Neuronal stem cell (in vitro differentiated cells): ENCODE measurements around the gene RAB24.

Source experiments
- DNase-seq: peaks from one replicate; pipeline ENCODE4 v3.0.0-alpha.2; 2013; ENCODE audit warnings: low spot score
- H2AFZ ChIP-seq: one replicate; pipeline ENCODE4 v1.6.1; 2013; ENCODE audit warnings: mild to moderate bottlenecking, low read length, inconsistent platforms
- H2AK5ac ChIP-seq: 2 replicates; pipeline ENCODE4 v1.6.1; 2013; ENCODE audit warnings: low read depth, mild to moderate bottlenecking, inconsistent platforms, low read length, moderate library complexity, mixed read lengths
- H2BK120ac ChIP-seq: 2 replicates; pipeline ENCODE4 v1.6.1; 2013; ENCODE audit warnings: low read depth, mild to moderate bottlenecking, inconsistent platforms, low read length, moderate library complexity, mixed read lengths
- H2BK12ac ChIP-seq: one replicate; pipeline ENCODE4 v1.6.1; 2013; ENCODE audit warnings: low read length, inconsistent platforms
- H2BK15ac ChIP-seq: 2 replicates; pipeline ENCODE4 v1.6.1; 2013; ENCODE audit warnings: mild to moderate bottlenecking, low read length, inconsistent platforms, mixed read lengths
- H2BK5ac ChIP-seq: one replicate; pipeline ENCODE4 v1.6.1; 2013; ENCODE audit warnings: inconsistent platforms, mild to moderate bottlenecking, low read length, moderate library complexity
- H3K14ac ChIP-seq: one replicate; pipeline ENCODE4 v1.6.1; 2013; ENCODE audit warnings: low read length, inconsistent platforms
- H3K18ac ChIP-seq: 2 replicates; pipeline ENCODE4 v1.6.1; 2013; ENCODE audit warnings: low read length, inconsistent platforms
- H3K23ac ChIP-seq: 2 replicates; pipeline ENCODE4 v1.6.1; 2013; ENCODE audit warnings: low read depth, mild to moderate bottlenecking, mixed read lengths, low read length, inconsistent platforms; ENCODE audit not compliant: poor library complexity
- H3K27ac ChIP-seq: replicated peaks from 3 replicates; pipeline ENCODE4 v1.5.1; 2013; ENCODE audit warnings: low read length, inconsistent platforms
- H3K27me3 ChIP-seq, 3 experiments: 2 replicates each; pipeline ENCODE4 v1.6.1; 2013; ENCODE audit warnings: low read length in 3 of 3, mild to moderate bottlenecking in 2 of 3, inconsistent platforms in 1 of 3, low read depth in 1 of 3, mixed read lengths in 1 of 3, moderate library complexity in 1 of 3; ENCODE audit not compliant: control insufficient read depth in 3 of 3, insufficient read depth in 3 of 3
- H3K36me3 ChIP-seq, 2 donors: replicated peaks in 1 of 2; 2 replicates each; pipeline ENCODE4 v1.6.1; 2013; ENCODE audit warnings: low read length in 2 of 2; ENCODE audit not compliant: control insufficient read depth in 2 of 2, insufficient read depth in 2 of 2
- H3K4ac ChIP-seq: 2 replicates; pipeline ENCODE4 v1.6.1; 2013; ENCODE audit warnings: inconsistent platforms, mild to moderate bottlenecking, low read length, moderate library complexity
- H3K4me1 ChIP-seq, 2 donors: 1 replicate in 1 of 2; 2 replicates in 1 of 2; pipeline ENCODE4 v1.6.1; 2013; ENCODE audit warnings: low read length in 2 of 2, low read depth in 1 of 2; ENCODE audit not compliant: control insufficient read depth in 2 of 2, insufficient read depth in 1 of 2
- H3K4me2 ChIP-seq: one replicate; pipeline ENCODE4 v1.6.1; 2013; ENCODE audit warnings: mild to moderate bottlenecking, low read length, inconsistent platforms; ENCODE audit not compliant: insufficient read depth, poor library complexity, severe bottlenecking
- H3K4me3 ChIP-seq, 2 donors: 2 replicates each; pipeline ENCODE4 v1.5.1; 2013; ENCODE audit warnings: low read length in 2 of 2, mild to moderate bottlenecking in 2 of 2, inconsistent platforms in 1 of 2, moderate library complexity in 1 of 2
- H3K79me1 ChIP-seq: one replicate; pipeline ENCODE4 v1.6.1; 2013; ENCODE audit warnings: low read depth, mild to moderate bottlenecking, inconsistent platforms, low read length, moderate library complexity
- H3K9ac ChIP-seq: one replicate; pipeline ENCODE4 v1.6.1; 2013; ENCODE audit warnings: mild to moderate bottlenecking, low read depth, low read length, inconsistent platforms; ENCODE audit not compliant: poor library complexity
- H3K9me3 ChIP-seq, 2 donors: replicated peaks in 1 of 2; 2 replicates each; pipeline versions ENCODE3 to v1.6.1; 2013; ENCODE audit warnings: low read length in 2 of 2, mild to moderate bottlenecking in 2 of 2, inconsistent platforms in 1 of 2, low read depth in 1 of 2, mixed read lengths in 1 of 2, moderate library complexity in 1 of 2; ENCODE audit not compliant: control insufficient read depth in 2 of 2, insufficient read depth in 1 of 2
- H4K8ac ChIP-seq: one replicate; pipeline ENCODE4 v1.6.1; 2013; ENCODE audit warnings: low read depth, mild to moderate bottlenecking, inconsistent platforms, low read length, moderate library complexity
- H4K91ac ChIP-seq: one replicate; pipeline ENCODE4 v1.6.1; 2013; ENCODE audit warnings: low read length, low read depth, mild to moderate bottlenecking, inconsistent platforms; ENCODE audit not compliant: poor library complexity
- WGBS, 2 donors: extraction: QIAGEN DNeasy Blood & Tissue Kit; methylation state at CpG; one replicate each; pipeline ENCODE4 v1.1.7; 2013; ENCODE audit warnings: missing lambda C conversion rate in 2 of 2, mixed read lengths in 1 of 2; ENCODE audit not compliant: insufficient read length in 2 of 2, insufficient replicate concordance in 1 of 2; ENCODE audit errors: extremely low coverage in 2 of 2; 5-methylcytosine and 5-hydroxymethylcytosine counted together

The RAB24 gene

GRCh38 chr5:177314376-177315342, 11.1 kb upstream of the RAB24 start:
- H3K27me3 ChIP-seq: peaks cover 0 to 1% (median 0%) of the 10 kb centered on the region in 3 experiments
- peaks cover 0 to 7% of the 10 kb centered on the region in 2 donors for H3K36me3 ChIP-seq
- H3K79me1 ChIP-seq: peaks cover 4% of the 10 kb centered on the region
- H2BK5ac ChIP-seq: peak overlapping the region; percentile 71
- peak overlapping the region; percentile 87 for H2AK5ac ChIP-seq
- H3K27ac ChIP-seq: no peak overlapping the region
- peak overlapping the region; percentile 20 for H2BK15ac ChIP-seq
- no peak overlapping the region for H3K4me2 ChIP-seq
- no peak overlapping the region for H4K91ac ChIP-seq
- H3K18ac ChIP-seq: peak overlapping the region; percentile 19
- peak overlapping the region; percentile 9 for H3K9ac ChIP-seq
- H2BK120ac ChIP-seq: no peak overlapping the region
- H3K23ac ChIP-seq: peak overlapping the region; percentile 35
- WGBS, 2 donors: no CpG with 5 or more reads among the region's 18 CpGs
- no peak for DNase-seq
- peaks cover 0 to 3% of the 10 kb centered on the region in 2 donors for H3K9me3 ChIP-seq
- H3K4me1 ChIP-seq: peaks cover 12 to 16% of the 10 kb centered on the region in 2 donors
- H3K4me3 ChIP-seq: no peak overlapping the region
- no peak overlapping the region for H2AFZ ChIP-seq
- H3K4ac ChIP-seq: no peak overlapping the region
- H2BK12ac ChIP-seq: no peak overlapping the region
- no peak overlapping the region for H3K14ac ChIP-seq
- H4K8ac ChIP-seq: no peak overlapping the region

DNA sequence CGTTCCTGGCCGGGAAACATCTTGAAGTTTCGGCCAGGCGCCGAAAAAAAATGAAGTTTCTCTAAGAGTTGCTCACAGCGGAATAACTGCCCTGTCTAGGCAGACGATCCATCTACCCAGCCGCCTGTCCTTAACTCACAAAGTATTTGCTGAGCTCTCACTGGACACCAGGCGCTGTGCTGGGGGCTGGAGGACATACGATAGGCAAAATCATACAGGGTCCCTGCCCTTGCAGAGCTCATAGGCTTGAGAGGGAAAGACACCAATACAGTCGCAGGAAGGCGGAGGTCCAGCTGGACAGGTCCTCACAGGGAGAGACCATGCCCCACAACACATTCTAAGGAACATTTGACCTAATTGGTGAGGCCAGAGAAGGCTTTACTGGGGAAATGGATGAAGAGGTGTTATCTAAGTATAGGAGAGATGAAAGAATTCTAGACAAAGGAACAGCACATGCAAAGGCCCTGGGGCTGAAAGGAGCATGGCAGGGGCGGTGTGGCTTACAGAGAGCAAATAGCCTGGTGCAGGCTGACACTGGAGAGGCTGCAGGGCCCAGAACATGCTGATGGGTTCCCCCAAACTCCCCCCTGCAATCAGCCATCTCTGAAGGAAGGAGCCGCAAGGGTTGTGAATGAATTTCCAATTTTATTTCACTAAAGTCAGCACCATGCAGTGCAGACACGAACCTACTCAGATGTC, 10.2 kb upstream of the RAB24 start:
- H4K91ac ChIP-seq: no peak overlapping the region
- no CpG with 5 or more reads among the region's 15 CpGs for WGBS, 2 donors
- no peak overlapping the region for H3K14ac ChIP-seq
- no peak for DNase-seq
- no peak overlapping the region for H2AK5ac ChIP-seq
- H3K4me2 ChIP-seq: no peak overlapping the region
- H4K8ac ChIP-seq: no peak overlapping the region
- H3K23ac ChIP-seq: no peak overlapping the region
- peaks cover 12 to 16% of the 10 kb centered on the region in 2 donors for H3K4me1 ChIP-seq
- no peak overlapping the region for H2AFZ ChIP-seq
- no peak overlapping the region for H2BK15ac ChIP-seq
- peaks cover 4% of the 10 kb centered on the region for H3K79me1 ChIP-seq
- no peak overlapping the region for H3K27ac ChIP-seq
- no peaks in the 10 kb centered on the region for H3K9me3 ChIP-seq
- no peak overlapping the region for H2BK12ac ChIP-seq
- H3K18ac ChIP-seq: no peak overlapping the region
- no peak overlapping the region for H2BK5ac ChIP-seq
- peak overlapping the region in 1 of 2 donors; percentile 32 for H3K4me3 ChIP-seq
- H3K9ac ChIP-seq: peak overlapping the region; percentile 24
- H3K4ac ChIP-seq: no peak overlapping the region
- H3K27me3 ChIP-seq: peaks cover 0 to 1% (median 0%) of the 10 kb centered on the region in 3 experiments
- no peak overlapping the region for H2BK120ac ChIP-seq
- H3K36me3 ChIP-seq: peaks cover 0 to 16% of the 10 kb centered on the region in 2 donors

DNA sequence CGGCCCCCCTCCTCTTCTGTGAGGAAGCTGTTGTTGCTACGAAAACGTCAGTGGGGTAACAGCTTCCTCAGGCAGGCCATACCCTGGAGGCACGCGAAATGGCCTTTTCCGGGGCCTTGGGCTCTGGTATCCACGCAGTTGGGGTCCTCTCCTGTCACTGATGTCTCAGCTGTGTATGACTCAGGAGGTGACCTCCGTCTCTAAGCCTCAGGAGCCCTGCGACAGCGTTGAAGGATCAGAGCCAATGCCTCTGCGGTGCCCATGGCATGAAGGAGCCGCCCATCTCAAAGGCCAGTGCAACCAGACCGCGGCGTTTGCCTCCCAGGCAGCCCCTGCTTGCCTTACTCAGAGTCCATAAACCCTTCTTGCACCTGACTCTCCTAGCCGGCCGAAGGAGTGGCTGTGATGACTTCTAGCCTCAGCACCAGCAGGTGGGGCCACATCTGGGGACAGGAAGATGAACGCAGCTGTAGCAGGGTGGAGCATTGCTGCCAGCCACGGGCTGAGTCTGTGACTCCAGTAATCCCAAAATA, 9.2 kb upstream of the RAB24 start:
- H2AK5ac ChIP-seq: no peak overlapping the region
- H3K23ac ChIP-seq: peak overlapping the region; percentile 92
- no CpG with 5 or more reads among the region's 19 CpGs for WGBS, 2 donors
- H3K4me3 ChIP-seq: peak overlapping the region; percentile 66 to 74
- peaks cover 0 to 1% (median 0%) of the 10 kb centered on the region in 3 experiments for H3K27me3 ChIP-seq
- no peak overlapping the region for H4K8ac ChIP-seq
- peak overlapping the region; percentile 60 for H3K9ac ChIP-seq
- H2BK120ac ChIP-seq: no peak overlapping the region
- peak overlapping the region; percentile 89 for H3K4me2 ChIP-seq
- H3K9me3 ChIP-seq: no peaks in the 10 kb centered on the region
- H2BK5ac ChIP-seq: no peak overlapping the region
- H3K36me3 ChIP-seq: peaks cover 0 to 25% of the 10 kb centered on the region in 2 donors
- DNase-seq: no peak
- H2BK12ac ChIP-seq: no peak overlapping the region
- peak overlapping the region; percentile 39 for H3K18ac ChIP-seq
- peaks cover 12 to 16% of the 10 kb centered on the region in 2 donors for H3K4me1 ChIP-seq
- peaks cover 4% of the 10 kb centered on the region for H3K79me1 ChIP-seq
- H3K4ac ChIP-seq: no peak overlapping the region
- peak overlapping the region; percentile 59 for H2BK15ac ChIP-seq
- peak overlapping the region; percentile 91 for H2AFZ ChIP-seq
- H3K14ac ChIP-seq: no peak overlapping the region
- peak overlapping the region; percentile 29 for H3K27ac ChIP-seq
- no peak overlapping the region for H4K91ac ChIP-seq
